Measurements from ENCODE around the gene ZNF215. TPM values are rescaled to one million over a fixed set of nuclear protein-coding genes. Genes with fewer than 3 reads are reported as not detected.
"Not testable (repeated sequence)": the region's sequence is repeated elsewhere in the genome, so short reads cannot be mapped to it uniquely, and the experiment has no call there.

Gene ZNF215
- total RNA-seq: under 1 TPM; 0.05 to 0.76 (median 0.40) TPM

DNA sequence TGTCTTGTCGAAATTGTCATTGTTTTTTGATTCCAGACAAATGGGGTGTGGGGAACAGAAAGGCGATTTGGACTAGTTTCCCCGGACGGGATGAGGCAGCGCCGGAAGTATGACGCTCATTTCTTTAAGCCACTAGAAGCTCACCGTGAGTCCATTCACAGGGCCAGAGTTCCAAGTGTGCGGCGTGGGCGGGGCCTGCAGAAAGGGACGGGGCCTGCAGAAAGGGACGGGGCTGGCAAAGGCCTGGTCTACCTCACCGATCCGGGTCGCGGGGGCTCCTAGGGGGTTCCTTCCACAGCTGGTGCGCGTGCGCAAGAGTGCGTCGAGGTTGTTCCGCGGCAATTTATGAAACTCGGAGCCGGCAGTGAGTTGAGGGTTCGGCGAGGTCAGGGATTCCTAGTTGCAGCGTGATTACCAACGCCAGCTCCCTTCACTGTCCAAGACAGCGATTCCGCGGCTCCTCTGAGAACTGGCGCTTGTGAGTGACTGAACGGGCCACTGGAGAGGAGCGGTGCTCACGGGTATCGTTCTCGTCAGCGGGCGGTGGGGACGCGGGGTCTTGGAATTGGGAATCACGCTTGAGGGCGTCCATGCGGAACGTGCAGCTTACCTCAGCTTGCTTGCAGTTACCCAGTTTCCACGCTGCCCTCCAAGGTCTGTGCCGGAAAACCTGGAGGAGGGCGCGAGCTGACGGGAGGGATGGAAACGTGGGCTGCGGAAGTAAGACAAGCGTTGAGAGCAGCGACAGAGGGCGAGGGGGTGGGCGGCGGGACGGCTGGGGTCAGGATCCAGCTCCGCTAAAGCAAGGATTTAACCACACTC is at the start of gene ZNF215:
Gene ZNF215, plus strand, starts transcription at position 219 of the 822 bp plus-strand sequence. CDS start 5,847 bp downstream, outside the sequence.
- ATAC-seq (peak; percentile 55 to 67), DNase-seq (peak; percentile 8)
- Mint-ChIP-seq H3K4me1 (ENCODE audit: low read depth) (peaks cover 19% of the 10 kb centered on the region), H3K9me3 (no peaks in the 10 kb centered on the region), H3K4me3 (peak within 1 kb of the TSS; percentile 68), H3K27me3 (ENCODE audit: low read depth) (peaks cover 53% of the 10 kb centered on the region), H3K36me3 (ENCODE audit: insufficient read depth) (no peaks in the 10 kb centered on the region)

DNA sequence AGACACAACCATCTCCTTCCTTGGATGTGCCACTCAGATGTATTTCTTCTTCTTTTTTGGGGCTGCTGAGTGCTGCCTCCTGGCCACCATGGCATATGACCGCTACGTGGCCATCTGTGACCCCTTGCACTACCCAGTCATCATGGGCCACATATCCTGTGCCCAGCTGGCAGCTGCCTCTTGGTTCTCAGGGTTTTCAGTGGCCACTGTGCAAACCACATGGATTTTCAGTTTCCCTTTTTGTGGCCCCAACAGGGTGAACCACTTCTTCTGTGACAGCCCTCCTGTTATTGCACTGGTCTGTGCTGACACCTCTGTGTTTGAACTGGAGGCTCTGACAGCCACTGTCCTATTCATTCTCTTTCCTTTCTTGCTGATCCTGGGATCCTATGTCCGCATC is 49.3 kb upstream of the ZNF215 start:
- no peak for ATAC-seq
- no peak overlapping the region for H3K4me3 Mint-ChIP-seq
- H3K9me3 Mint-ChIP-seq: no peaks in the 10 kb centered on the region
- no peaks in the 10 kb centered on the region for H3K4me1 Mint-ChIP-seq (ENCODE audit: low read depth)
- H3K36me3 Mint-ChIP-seq (ENCODE audit: insufficient read depth): no peaks in the 10 kb centered on the region
- peaks cover 13% of the 10 kb centered on the region for H3K27me3 Mint-ChIP-seq (ENCODE audit: low read depth)
- DNase-seq: no peak

DNA sequence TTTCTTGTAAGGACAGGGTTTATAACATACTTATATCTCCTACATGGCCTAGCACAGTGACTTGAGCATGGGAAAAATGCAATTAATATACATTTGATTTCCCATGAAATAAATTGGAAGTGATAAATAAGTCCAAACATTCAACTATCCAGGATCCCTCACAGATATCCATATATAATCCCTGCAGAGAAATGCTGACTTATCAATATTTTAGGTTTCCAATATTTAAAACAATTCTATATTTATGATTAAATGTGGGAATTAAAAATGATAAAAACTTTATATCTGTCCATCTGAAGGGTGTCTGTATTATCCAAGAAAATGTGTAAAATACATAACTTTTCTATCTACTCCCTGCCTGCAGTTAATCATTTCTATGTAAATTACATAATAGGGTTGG is 43.5 kb upstream of the ZNF215 start:
- no peaks in the 10 kb centered on the region for H3K9me3 Mint-ChIP-seq
- DNase-seq: no peak

DNA sequence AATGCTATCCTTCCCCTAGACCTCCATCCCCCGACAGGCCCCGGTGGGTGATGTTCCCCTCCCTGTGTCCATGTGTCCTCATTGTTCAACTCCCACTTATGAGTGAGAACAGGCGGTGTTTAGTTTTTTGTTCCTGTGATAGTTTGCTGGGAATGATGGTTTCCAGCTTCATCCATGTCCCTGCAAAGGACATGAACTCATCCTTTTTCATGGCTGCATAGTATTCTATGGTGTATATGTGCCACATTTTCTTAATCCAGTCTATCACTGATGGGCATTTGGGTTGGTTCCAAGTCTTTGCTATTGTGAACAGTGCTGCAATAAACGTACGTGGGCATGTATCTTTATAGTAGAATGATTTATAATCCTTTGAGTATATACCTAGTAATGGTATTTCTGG is 38.5 kb upstream of the ZNF215 start:
- H3K27me3 Mint-ChIP-seq (ENCODE audit: low read depth): peaks cover 16% of the 10 kb centered on the region
- H3K4me1 Mint-ChIP-seq (ENCODE audit: low read depth); H3K36me3 Mint-ChIP-seq (ENCODE audit: insufficient read depth); H3K9me3 Mint-ChIP-seq; ATAC-seq; DNase-seq; H3K4me3 Mint-ChIP-seq: not testable (repeated sequence)

More for the DNA sequence above, 43.5 kb upstream of the ZNF215 start:
- no peaks in the 10 kb centered on the region for H3K4me1 Mint-ChIP-seq (ENCODE audit: low read depth)
- H3K27me3 Mint-ChIP-seq (ENCODE audit: low read depth): peaks cover 10% of the 10 kb centered on the region
- no peak for ATAC-seq
- no peak overlapping the region for H3K4me3 Mint-ChIP-seq
- no peaks in the 10 kb centered on the region for H3K36me3 Mint-ChIP-seq (ENCODE audit: insufficient read depth)

DNA sequence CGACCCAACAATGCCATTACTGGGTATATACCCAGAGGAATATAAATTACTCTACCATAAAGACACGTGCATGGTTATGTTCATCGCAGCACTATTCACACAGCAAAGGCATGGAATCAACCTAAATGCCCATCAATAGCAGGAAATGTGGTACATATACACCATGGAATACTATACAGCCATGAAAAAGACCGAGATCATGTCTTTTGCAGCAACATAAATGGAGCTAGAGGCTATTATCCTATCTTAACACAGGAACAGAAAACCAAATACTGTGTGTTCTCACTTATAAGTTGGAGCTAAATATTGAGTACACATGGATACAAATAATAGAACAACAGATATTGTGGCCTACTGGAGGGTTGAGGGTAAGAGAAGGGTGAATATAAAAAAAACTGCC is 37.4 kb upstream of the ZNF215 start:
- Mint-ChIP-seq H3K4me1 (ENCODE audit: low read depth) (no peaks in the 10 kb centered on the region), H3K27me3 (ENCODE audit: low read depth) (peaks cover 12% of the 10 kb centered on the region), H3K9me3 (peaks cover 5% of the 10 kb centered on the region), H3K4me3 (no peak overlapping the region), H3K36me3 (ENCODE audit: insufficient read depth) (no peaks in the 10 kb centered on the region)
- ATAC-seq (no peak), DNase-seq (no peak)

DNA sequence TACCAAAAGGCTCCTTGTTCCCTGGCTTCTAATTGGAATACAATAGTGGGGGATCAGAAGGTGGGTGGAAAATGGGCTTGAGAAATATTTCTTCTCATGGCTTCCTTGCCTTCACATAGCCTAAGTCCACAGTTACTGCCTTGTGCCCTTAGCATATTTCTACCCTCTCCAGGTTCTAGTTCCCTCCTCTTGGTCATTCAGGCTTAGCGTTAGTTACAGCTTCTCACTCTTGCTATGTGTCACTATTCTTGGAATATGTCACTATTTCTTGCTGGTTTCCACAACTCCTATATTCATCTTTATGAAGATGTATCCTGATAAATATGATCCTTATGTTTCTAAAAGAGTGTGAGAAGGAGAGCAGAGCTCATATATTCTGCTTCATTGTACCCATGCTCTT is 36.4 kb upstream of the ZNF215 start:
- Mint-ChIP-seq H3K9me3 (peaks cover 5% of the 10 kb centered on the region), H3K27me3 (ENCODE audit: low read depth) (peaks cover 10% of the 10 kb centered on the region), H3K36me3 (ENCODE audit: insufficient read depth) (no peaks in the 10 kb centered on the region), H3K4me3 (no peak overlapping the region), H3K4me1 (ENCODE audit: low read depth) (no peaks in the 10 kb centered on the region)
- no peak for DNase-seq
- no peak for ATAC-seq

DNA sequence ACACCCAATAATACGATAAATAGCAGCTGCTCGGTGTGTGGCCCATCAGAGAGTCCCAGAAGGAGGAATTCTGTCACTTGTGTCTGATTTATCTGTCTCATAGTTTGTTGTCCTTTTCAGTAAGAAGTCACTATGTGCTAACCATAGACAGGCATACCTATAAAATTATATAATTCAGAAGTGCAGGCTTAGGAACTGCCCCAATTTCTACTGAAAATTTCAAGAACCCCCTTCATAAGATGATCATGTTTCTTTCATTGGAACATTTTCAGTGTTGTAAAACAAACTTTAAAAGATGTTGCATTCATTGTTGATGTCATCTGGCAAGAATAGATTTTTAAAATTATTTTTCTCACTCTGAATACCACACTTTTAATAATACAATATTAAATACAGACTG is 33.8 kb upstream of the ZNF215 start, which contains the start of gene OR2D2:
Gene OR2D2, minus strand, starts transcription at position 101 of the 400 bp plus-strand sequence. Its CDS starts 0 bp downstream, at position 101.
- Mint-ChIP-seq H3K9me3 (peaks cover 5% of the 10 kb centered on the region), H3K4me1 (ENCODE audit: low read depth) (no peaks in the 10 kb centered on the region), H3K27me3 (ENCODE audit: low read depth) (peaks cover 13% of the 10 kb centered on the region), H3K36me3 (ENCODE audit: insufficient read depth) (no peaks in the 10 kb centered on the region), H3K4me3 (no peak within 1 kb of the TSS)
- DNase-seq: no peak
- ATAC-seq: no peak

DNA sequence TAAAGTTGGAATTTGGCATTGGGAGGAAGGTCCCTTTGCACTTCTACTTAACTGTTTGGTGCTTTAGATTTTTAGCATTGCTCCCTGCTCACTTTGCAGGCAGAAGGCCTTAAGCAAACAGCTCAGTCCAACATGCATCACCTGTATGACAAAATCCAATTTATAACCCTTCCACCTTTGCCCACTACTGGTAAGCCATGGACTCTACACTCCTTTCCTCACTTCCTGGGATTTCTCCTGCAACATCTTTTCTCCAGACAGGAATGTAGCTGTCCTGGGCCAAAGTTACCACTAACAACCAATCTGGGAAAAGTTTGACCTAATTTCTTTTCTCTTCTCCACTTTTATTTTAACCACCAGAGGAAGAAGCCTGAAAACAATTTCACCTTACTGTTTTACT is 32.1 kb upstream of the ZNF215 start:
- ATAC-seq: no peak
- no peak for DNase-seq
- Mint-ChIP-seq H3K27me3 (ENCODE audit: low read depth) (peaks cover 18% of the 10 kb centered on the region), H3K9me3 (peaks cover 4% of the 10 kb centered on the region), H3K4me1 (ENCODE audit: low read depth) (no peaks in the 10 kb centered on the region), H3K36me3 (ENCODE audit: insufficient read depth) (no peaks in the 10 kb centered on the region), H3K4me3 (no peak overlapping the region)

DNA sequence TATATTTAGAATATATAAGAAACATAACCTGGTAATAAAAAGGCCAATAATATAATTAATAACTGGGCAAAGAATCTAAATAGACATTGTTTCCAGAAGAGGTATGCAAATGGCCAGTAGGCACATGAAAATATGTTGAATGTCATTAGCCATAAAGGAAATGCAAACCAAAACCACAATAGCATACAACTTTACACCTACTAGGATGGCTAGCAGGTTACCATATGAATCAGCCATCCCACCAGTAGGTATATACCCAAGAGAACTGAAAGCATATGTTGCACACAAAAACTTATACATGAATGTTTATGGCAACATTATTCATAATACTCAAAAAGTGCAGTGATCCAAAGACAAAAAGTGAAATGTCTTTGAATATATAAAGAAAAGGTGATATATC is 31.2 kb upstream of the ZNF215 start:
- no peak overlapping the region for H3K4me3 Mint-ChIP-seq
- peaks cover 19% of the 10 kb centered on the region for H3K27me3 Mint-ChIP-seq (ENCODE audit: low read depth)
- ATAC-seq: no peak

DNA sequence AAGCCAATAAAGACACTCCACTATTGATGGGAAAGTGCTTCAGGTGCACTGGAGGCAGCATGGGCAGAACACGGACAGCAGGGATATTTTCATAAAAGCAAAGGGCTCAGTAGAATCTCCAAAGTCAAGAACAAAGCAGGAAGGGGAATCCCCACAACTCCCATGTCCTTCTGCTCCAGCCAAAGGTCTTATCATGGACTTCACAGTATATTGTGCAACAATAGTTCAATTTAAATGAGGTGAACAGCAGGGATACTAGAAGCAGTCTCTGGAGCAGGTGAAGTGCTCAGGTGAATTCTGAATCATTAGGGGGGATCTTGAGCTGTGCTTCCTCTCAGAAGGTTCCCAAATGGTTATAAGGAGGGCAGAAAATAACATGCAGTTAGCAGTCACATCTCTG is 27.3 kb upstream of the ZNF215 start:
- DNase-seq (no peak), ATAC-seq (no peak)
- H3K4me3 Mint-ChIP-seq: no peak overlapping the region
- peaks cover 13% of the 10 kb centered on the region for H3K27me3 Mint-ChIP-seq (ENCODE audit: low read depth)
- no peaks in the 10 kb centered on the region for H3K36me3 Mint-ChIP-seq (ENCODE audit: insufficient read depth)
- no peaks in the 10 kb centered on the region for H3K4me1 Mint-ChIP-seq (ENCODE audit: low read depth)
- H3K9me3 Mint-ChIP-seq: no peaks in the 10 kb centered on the region

More for the DNA sequence above, 31.2 kb upstream of the ZNF215 start:
- no peak for DNase-seq
- Mint-ChIP-seq H3K4me1 (ENCODE audit: low read depth) (no peaks in the 10 kb centered on the region), H3K9me3 (no peaks in the 10 kb centered on the region), H3K36me3 (ENCODE audit: insufficient read depth) (no peaks in the 10 kb centered on the region)

DNA sequence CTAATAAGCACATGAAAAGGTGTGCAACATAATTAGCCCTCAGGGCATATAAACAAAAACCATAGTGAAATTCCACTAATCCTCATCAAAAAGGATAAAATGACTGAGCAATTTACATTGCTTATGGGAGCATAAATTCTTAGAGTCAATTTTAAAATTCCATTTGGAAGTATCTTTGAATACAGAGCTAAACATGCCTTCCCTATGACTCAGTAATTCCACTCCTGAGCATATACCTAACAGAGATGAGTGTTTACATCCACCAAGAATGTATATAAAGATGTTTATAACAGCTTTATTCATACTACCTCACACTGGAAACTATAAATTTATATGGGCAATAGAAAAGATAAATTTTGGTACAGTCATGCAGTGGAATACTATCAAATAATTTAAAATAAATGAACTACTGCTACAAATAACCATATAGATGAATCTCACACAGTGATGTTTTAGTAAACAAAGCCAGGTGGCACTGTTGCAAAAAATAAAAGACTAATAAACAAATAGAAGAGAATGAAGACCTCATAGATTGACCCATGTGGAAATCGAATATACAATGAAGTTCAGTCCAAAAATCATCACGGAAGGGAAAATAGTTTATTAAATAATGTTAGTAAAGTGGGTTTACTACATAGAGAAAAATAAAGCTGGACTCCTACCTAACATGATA is 25.8 kb upstream of the ZNF215 start:
- Mint-ChIP-seq H3K4me1 (ENCODE audit: low read depth) (no peaks in the 10 kb centered on the region), H3K4me3 (no peak overlapping the region), H3K27me3 (ENCODE audit: low read depth) (peaks cover 11% of the 10 kb centered on the region), H3K36me3 (ENCODE audit: insufficient read depth) (no peaks in the 10 kb centered on the region), H3K9me3 (no peaks in the 10 kb centered on the region)
- DNase-seq (no peak), ATAC-seq (no peak)

DNA sequence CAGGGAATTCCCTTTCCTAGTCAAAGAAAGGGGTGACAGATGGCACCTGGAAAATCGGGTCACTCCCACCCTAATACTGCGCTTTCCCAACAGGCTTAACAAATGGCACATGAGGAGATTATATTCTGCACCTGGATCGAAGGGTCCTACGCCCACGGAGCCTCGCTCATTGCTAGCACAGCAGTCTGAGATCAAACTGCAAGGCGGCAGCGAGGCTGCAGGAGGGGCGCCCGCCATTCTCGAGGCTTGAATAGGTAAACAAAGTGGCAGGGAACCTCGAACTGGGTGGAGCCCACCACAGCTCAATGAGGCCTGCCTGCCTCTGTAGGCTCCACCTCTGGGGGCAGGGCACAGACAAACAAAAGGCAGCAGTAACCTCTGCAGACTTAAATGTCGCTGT is 21.4 kb upstream of the ZNF215 start:
- not testable (repeated sequence) for H3K27me3 Mint-ChIP-seq (ENCODE audit: low read depth); H3K4me3 Mint-ChIP-seq

DNA sequence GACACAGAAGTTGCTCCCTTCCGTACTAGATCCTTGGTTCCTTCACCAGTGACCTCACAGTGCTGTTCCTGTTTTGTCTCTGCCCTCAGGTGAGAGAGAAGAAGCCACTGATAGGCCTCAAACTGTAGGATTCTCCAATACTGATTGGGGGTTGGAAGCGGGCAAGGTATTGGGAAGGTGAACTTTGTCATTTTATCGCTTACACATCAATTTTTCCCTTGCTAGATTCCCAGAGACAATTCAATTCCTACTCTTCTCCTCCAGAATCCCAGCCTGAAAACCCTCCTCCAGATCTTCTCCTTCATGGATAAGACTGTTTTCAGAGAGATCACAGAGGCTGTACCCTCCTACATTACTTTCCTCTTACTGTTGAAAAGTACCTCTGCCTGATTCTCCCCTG is 14.8 kb upstream of the ZNF215 start:
- no peak for DNase-seq
- ATAC-seq: no peak
- Mint-ChIP-seq H3K9me3 (no peaks in the 10 kb centered on the region), H3K4me3 (no peak overlapping the region), H3K36me3 (ENCODE audit: insufficient read depth) (no peaks in the 10 kb centered on the region), H3K27me3 (ENCODE audit: low read depth) (no peaks in the 10 kb centered on the region), H3K4me1 (ENCODE audit: low read depth) (no peaks in the 10 kb centered on the region)

More for the DNA sequence above, 21.4 kb upstream of the ZNF215 start:
- H3K9me3 Mint-ChIP-seq; ATAC-seq; DNase-seq; H3K4me1 Mint-ChIP-seq (ENCODE audit: low read depth); H3K36me3 Mint-ChIP-seq (ENCODE audit: insufficient read depth): not testable (repeated sequence)

DNA sequence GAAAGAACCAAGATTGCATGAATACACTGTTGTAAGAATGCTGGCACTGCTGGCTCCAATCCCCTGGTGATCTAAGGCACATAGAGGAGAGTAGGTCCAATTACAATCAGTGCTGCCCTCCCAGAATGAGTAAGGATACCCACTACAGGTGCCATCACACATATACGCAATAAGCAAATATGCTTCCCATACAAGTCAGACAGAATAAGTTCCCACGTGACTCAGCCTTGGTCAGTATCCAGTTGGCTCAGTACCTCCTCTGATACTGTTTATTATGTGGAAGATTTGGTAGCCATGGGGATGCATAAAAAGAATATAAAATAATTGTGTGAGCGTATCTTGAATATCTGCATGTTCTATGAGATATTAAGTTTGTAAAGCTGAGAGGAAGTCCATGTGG is 14.3 kb upstream of the ZNF215 start:
- DNase-seq (no peak), ATAC-seq (no peak)
- Mint-ChIP-seq H3K27me3 (ENCODE audit: low read depth) (no peaks in the 10 kb centered on the region), H3K9me3 (no peaks in the 10 kb centered on the region), H3K4me1 (ENCODE audit: low read depth) (no peaks in the 10 kb centered on the region), H3K4me3 (no peak overlapping the region), H3K36me3 (ENCODE audit: insufficient read depth) (no peaks in the 10 kb centered on the region)

DNA sequence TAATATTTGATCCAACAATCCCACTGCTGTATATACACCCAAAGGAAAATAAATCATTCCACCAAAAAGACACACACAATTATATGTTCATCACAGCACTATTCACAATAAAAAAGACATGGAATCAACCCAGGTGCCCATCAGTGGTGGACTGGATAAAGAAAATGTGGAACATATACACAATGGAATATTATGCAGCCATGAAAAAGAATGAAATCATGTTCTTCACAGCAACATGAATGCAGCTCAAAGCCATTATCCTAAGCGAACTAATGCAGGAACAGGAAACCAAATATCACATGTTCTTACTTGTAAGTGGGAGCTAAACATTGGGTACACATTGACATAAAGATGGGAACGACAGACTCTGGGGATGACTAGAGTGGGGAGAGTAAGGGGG is 6.5 kb upstream of the ZNF215 start:
- DNase-seq: no peak
- H3K4me3 Mint-ChIP-seq: no peak overlapping the region
- H3K27me3 Mint-ChIP-seq (ENCODE audit: low read depth): peaks cover 22% of the 10 kb centered on the region
- no peak for ATAC-seq
- peaks cover 5% of the 10 kb centered on the region for H3K9me3 Mint-ChIP-seq
- H3K36me3 Mint-ChIP-seq (ENCODE audit: insufficient read depth): no peaks in the 10 kb centered on the region
- H3K4me1 Mint-ChIP-seq (ENCODE audit: low read depth): no peaks in the 10 kb centered on the region

All from activated T-cell treated with anti-CD3 and anti-CD28 coated beads, Interleukin-2, amount 50 U/mL, for 4 hours (primary cell).